GM12878 (cell line): ENCODE measurements around the gene LRRTM3. TPM values are rescaled to one million over a fixed set of nuclear protein-coding genes. Genes with fewer than 3 reads are reported as not detected.

Experiments used
- ATAC-seq: fragments of 200-7000 bp; cut with Tn5 transposase; 3 replicates; pipeline ENCODE4 v1.9.1; 2020; ENCODE audit warnings: mild to moderate bottlenecking, moderate library complexity
- BruUV-seq: library from RNA; stranded (reverse); fragments of 400-500 nt; replicated peaks from 2 replicates; lab custom pipeline; 2021; lab: Mats Ljungman, UMichigan
- CTCF ChIA-PET: fragments of 300-600 bp; sonication (Branson Sonifier 250); formaldehyde crosslinking; extraction: SDS; loops from one replicate; lab custom pipeline; 2021; ENCODE audit warnings: inconsistent platforms; lab: Yijun Ruan, JAX
- POLR2A ChIA-PET: fragments of 350-600 bp; formaldehyde crosslinking; extraction: SDS; loops from one replicate; lab custom pipeline; 2021; ENCODE audit warnings: inconsistent platforms; lab: Charles Lee
- RAD21 ChIA-PET: fragments of 300-600 bp; sonication (Branson Sonifier 250); formaldehyde crosslinking; loops from one replicate; lab custom pipeline; 2023; ENCODE audit warnings: antibody characterized with exemption; ENCODE audit not compliant: unreplicated experiment; lab: Charles Lee
- SMC1A ChIA-PET: fragments of 300-600 bp; sonication (Branson Sonifier 250); formaldehyde crosslinking; loops from one replicate; lab custom pipeline; 2023; ENCODE audit not compliant: unreplicated experiment, uncharacterized antibody; lab: Charles Lee
- DNase-seq: peaks from one replicate; pipeline ENCODE4 v3.0.0-alpha.2; 2011; ENCODE audit warnings: low read depth, low spot score
- FAIRE-seq: peaks from 3 replicates; lab custom pipeline; 2011; peaks lifted over from hg19 to GRCh38; lab: Jason Lieb, UNC
- H2AFZ ChIP-seq: 2 replicates; pipeline ENCODE4 v1.6.0; 2011; ENCODE audit warnings: low read depth, low read length, control low read depth; ENCODE audit not compliant: control insufficient read depth
- H3K27ac ChIP-seq: 2 replicates; pipeline ENCODE4 v1.5.1; 2011; ENCODE audit warnings: control low read depth; ENCODE audit not compliant: control insufficient read depth, insufficient read depth
- H3K27me3 ChIP-seq, 2 experiments: replicated peaks in 1 of 2; 2 replicates each; pipeline versions ENCODE4 v1.6.0 to v1.6.1; 2011; ENCODE audit warnings: low read length in 1 of 2; ENCODE audit not compliant: control insufficient read depth in 2 of 2, insufficient read depth in 2 of 2
- H3K36me3 ChIP-seq, 2 experiments: 2 replicates each; pipeline ENCODE4 v1.5.1; 2011; ENCODE audit warnings: low read length in 1 of 2; ENCODE audit not compliant: control insufficient read depth in 2 of 2, insufficient read depth in 2 of 2
- H3K4me1 ChIP-seq: 2 replicates; pipeline ENCODE4 v1.6.1; 2011; ENCODE audit warnings: mild to moderate bottlenecking, low read length, moderate library complexity, mixed read lengths; ENCODE audit not compliant: control insufficient read depth, insufficient read depth
- H3K4me2 ChIP-seq: 2 replicates; pipeline ENCODE4 v1.6.0; 2011; ENCODE audit warnings: control low read depth; ENCODE audit not compliant: control insufficient read depth, insufficient read depth
- H3K4me3 ChIP-seq: fragments of 200-600 bp; sonication (generic); 2 replicates; pipeline ENCODE4 v1.5.1; 2016
- H3K79me2 ChIP-seq: 2 replicates; pipeline ENCODE4 v1.6.0; 2011; ENCODE audit warnings: low read length; ENCODE audit not compliant: control insufficient read depth, insufficient read depth
- H3K9ac ChIP-seq: 2 replicates; pipeline ENCODE4 v1.8.0; 2011; ENCODE audit warnings: low read length, control low read depth, mixed read lengths; ENCODE audit not compliant: control insufficient read depth, insufficient read depth
- H3K9me3 ChIP-seq: replicated peaks from 3 replicates; pipeline ENCODE4 v1.5.1; 2011; ENCODE audit warnings: mild to moderate bottlenecking, low read length; ENCODE audit not compliant: control insufficient read depth, insufficient read depth
- H4K20me1 ChIP-seq: 2 replicates; pipeline ENCODE4 v1.6.0; 2011; ENCODE audit not compliant: control insufficient read depth, insufficient read depth
- BCL11A ChIP-seq: IDR thresholded peaks from 2 replicates; pipeline ENCODE4 v1.6.1; 2011; ENCODE audit warnings: low read depth, low read length
- CEBPZ ChIP-seq: fragments of 150-350 bp; IDR thresholded peaks from 2 replicates; pipeline ENCODE4 v1.6.1; 2016; ENCODE audit warnings: low read depth, low read length
- CREM ChIP-seq: IDR thresholded peaks from 2 replicates; pipeline ENCODE4 v1.6.1; 2014; ENCODE audit warnings: antibody characterized with exemption, low read depth
- ESRRA ChIP-seq: IDR thresholded peaks from 2 replicates; pipeline ENCODE4 v1.6.1; 2012; ENCODE audit warnings: mild to moderate bottlenecking, low read length, improper control_type of control experiment
- MLLT1 ChIP-seq: fragments of 450-650 bp; IDR thresholded peaks from 2 replicates; pipeline ENCODE4 v1.6.1; 2016; ENCODE audit warnings: mild to moderate bottlenecking
- PRDM15 ChIP-seq: fragments of 450-650 bp; formaldehyde crosslinking; IDR thresholded peaks from 2 replicates; pipeline ENCODE4 v1.4.0; 2020; ENCODE audit warnings: mild to moderate bottlenecking, moderate library complexity
- RELA ChIP-seq: fragments of 450-650 bp; IDR thresholded peaks from 2 replicates; pipeline ENCODE4 v1.8.0; 2014; ENCODE audit warnings: borderline replicate concordance; ENCODE audit not compliant: partially characterized antibody
- RUNX3 ChIP-seq: IDR thresholded peaks from 2 replicates; pipeline ENCODE4 v1.6.1; 2012; ENCODE audit warnings: low read length, inconsistent platforms
- SIX5 ChIP-seq: IDR thresholded peaks from 2 replicates; pipeline ENCODE4 v1.6.1; 2011; ENCODE audit warnings: mild to moderate bottlenecking, low read depth, low read length, moderate library complexity; ENCODE audit not compliant: severe bottlenecking
- TARDBP ChIP-seq: IDR thresholded peaks from 2 replicates; pipeline ENCODE4 v1.6.1; 2016; ENCODE audit warnings: borderline replicate concordance
- USF1 ChIP-seq: IDR thresholded peaks from 2 replicates; pipeline ENCODE4 v1.6.1; 2011; ENCODE audit warnings: borderline replicate concordance, low read depth, mild to moderate bottlenecking, moderate library complexity, mixed read lengths, low read length; ENCODE audit not compliant: insufficient read depth; ENCODE audit errors: extremely low read length
- WGBS: methylation state at CpG from one replicate; pipeline ENCODE4 v1.1.6; 2016; ENCODE audit warnings: low lambda C conversion rate; ENCODE audit not compliant: insufficient replicate concordance, insufficient coverage; ENCODE audit errors: missing lambda C conversion rate; 5-methylcytosine and 5-hydroxymethylcytosine counted together
- in situ Hi-C: fragments of 300-500 bp; cut with MboI; formaldehyde crosslinking; loops from 9 replicates; pipeline ENCODE4 v1.14.3; 2018; ENCODE audit warnings: mixed read lengths
- intact Hi-C: fragments of 100-400 bp; cut with micrococcal nuclease; formaldehyde crosslinking; loops from one replicate; pipeline ENCODE4 v1.14.2; 2022; ENCODE audit not compliant: unreplicated experiment
- polyA plus RNA-seq, 11 experiments: library from polyadenylated mRNA; depleted of rRNA in 4 of 11; unstranded in 6 of 11; stranded (reverse) in 5 of 11; fragments of >200 nt; fragmentation: Nextera tagmentation in 4 of 11; fragmentation: Illumina TruSeq in 1 of 11; extraction: Ambion mirVana in 4 of 11; extraction: Trizol in 1 of 11; gene quantifications; 1 replicate in 1 of 11; 2 replicates in 10 of 11; pipeline versions ENCODE4 v1.2.1 to v1.2.3, GENCODE V29; 2011 to 2016; ENCODE audit warnings: inconsistent platforms in 2 of 11, missing spikeins in 2 of 11, low read depth in 1 of 11
- total RNA-seq, 4 experiments: library from RNA; depleted of rRNA in 3 of 4; stranded (reverse); fragments of >200 nt in 3 of 4; fragmentation: Illumina TruSeq in 1 of 4; extraction: Trizol in 1 of 4; gene quantifications; 2 replicates each; pipeline versions ENCODE4 v1.2.1 to v1.2.3, GENCODE V29; 2013 to 2021

Gene LRRTM3
- total and polyA plus RNA-seq, 10 of the 15 experiments (the other 5 are each of a cell fraction or from before 2014, with no cell fraction given) = not detected

DNA sequence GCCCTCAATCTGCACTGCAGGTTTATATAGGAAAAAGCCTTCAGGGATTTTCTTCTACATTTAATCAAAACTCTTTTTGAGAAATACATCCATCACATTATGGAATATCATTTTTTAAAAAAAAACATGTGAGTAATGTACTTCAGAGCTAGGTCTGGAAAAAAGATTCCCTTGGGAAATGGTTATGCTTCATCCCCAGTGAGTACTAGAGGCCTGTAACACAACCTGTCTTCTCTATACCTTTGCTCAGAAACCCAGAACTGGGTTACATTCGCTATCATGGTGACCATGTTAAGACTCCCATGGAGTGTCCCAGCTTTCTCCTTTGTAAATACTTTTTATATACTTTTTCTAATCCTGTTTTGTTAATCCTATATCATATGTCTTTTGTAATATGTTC lies 186.9 kb downstream of the LRRTM3 start (continued):
- TF ChIP-seq USF1 = no peak
- TF ChIP-seq CREM = no peak
- TF ChIP-seq CEBPZ = no peak
- no peak for TF ChIP-seq ESRRA
- no peak for TF ChIP-seq RELA
- TF ChIP-seq MLLT1 = no peak
- TF ChIP-seq SIX5 = no peak

GRCh38 chr10:67114945-67115344 lies 189.1 kb downstream of the LRRTM3 start:
- Histone ChIP-seq H3K4me2 (no peak overlapping the region), H3K27ac (no peak overlapping the region), H3K9ac (no peak overlapping the region), H4K20me1 (no peaks in the 10 kb centered on the region), H3K36me3 (no peaks in the 10 kb centered on the region), H2AFZ (no peak overlapping the region), H3K9me3 (no peaks in the 10 kb centered on the region), H3K4me1 (no peaks in the 10 kb centered on the region), H3K27me3 (no peaks in the 10 kb centered on the region), H3K4me3 (no peak overlapping the region), H3K79me2 (no peaks in the 10 kb centered on the region)
- POLR2A ChIA-PET = no interaction called here
- DNase-seq (no peak), ATAC-seq (no peak), FAIRE-seq (no peak)
- BruUV-seq = no TSS peak
- in situ Hi-C loops (no loop called here), intact Hi-C loops (no loop called here)
- SMC1A ChIA-PET = interaction anchor here (0.8 to 2.8 kb wide), 2 partner anchors 9 to 16 kb away, joined by 3 to 9 read pairs; no protein-coding TSS in a partner anchor
- 21% methylated on average over 2 of the region's 2 CpGs for WGBS
- RAD21 ChIA-PET = no interaction called here
- CTCF ChIA-PET = no interaction called here
- TF ChIP-seq USF1 (no peak), BCL11A (no peak), PRDM15 (CRISPR knock-in tag) (no peak), RUNX3 (no peak), TARDBP (no peak)
